Neural progenitor cell (in vitro differentiated cells): ENCODE measurements around the gene SALL1. TPM values are rescaled to one million over a fixed set of nuclear protein-coding genes. Genes with fewer than 3 reads are reported as not detected.
A peak's percentile ranks its signal among the peaks of the same experiment; 100 is the strongest.

Experiments
- DNase-seq: peaks from one replicate; pipeline ENCODE4 v3.0.0-alpha.2; 2016; ENCODE audit warnings: low spot score
- H2AFZ ChIP-seq: fragments of 200-600 bp; sonication (generic); replicated peaks from 2 replicates; pipeline ENCODE4 v1.6.1; 2016; ENCODE audit warnings: antibody characterized with exemption
- H3F3A ChIP-seq: fragments of 200-600 bp; sonication (generic); 2 replicates; pipeline ENCODE4 v1.6.1; 2016; ENCODE audit warnings: antibody characterized with exemption, low read depth
- H3K27ac ChIP-seq: fragments of 200-600 bp; sonication (generic); 2 replicates; pipeline ENCODE4 v1.5.1; 2016; ENCODE audit warnings: mild to moderate bottlenecking
- H3K27me3 ChIP-seq: fragments of 200-600 bp; sonication (generic); 2 replicates; pipeline ENCODE4 v1.6.1; 2016; ENCODE audit warnings: mild to moderate bottlenecking, moderate library complexity
- H3K36me3 ChIP-seq: fragments of 200-600 bp; sonication (generic); 2 replicates; pipeline ENCODE4 v1.5.1; 2016
- H3K4me1 ChIP-seq: fragments of 200-600 bp; sonication (generic); 2 replicates; pipeline ENCODE4 v1.6.1; 2016; ENCODE audit warnings: mixed run types
- H3K4me2 ChIP-seq: fragments of 200-600 bp; sonication (generic); 2 replicates; pipeline ENCODE4 v1.6.1; 2016
- H3K4me3 ChIP-seq: fragments of 200-600 bp; sonication (generic); 2 replicates; pipeline ENCODE4 v1.5.1; 2016
- H3K79me2 ChIP-seq: fragments of 200-600 bp; sonication (generic); 2 replicates; pipeline ENCODE4 v1.6.1; 2016; ENCODE audit warnings: low read depth
- H3K9ac ChIP-seq: fragments of 200-600 bp; sonication (generic); 2 replicates; pipeline ENCODE4 v1.6.1; 2016
- H3K9me3 ChIP-seq: fragments of 200-600 bp; sonication (generic); 2 replicates; pipeline ENCODE4 v1.5.1; 2016; ENCODE audit warnings: low read depth
- H4K20me1 ChIP-seq: fragments of 200-600 bp; sonication (generic); 2 replicates; pipeline ENCODE4 v1.6.1; 2016; ENCODE audit warnings: low read depth
- H3K27ac Mint-ChIP-seq: 3 replicates; pipeline ENCODE4 v1.8.0; 2021; ENCODE audit warnings: mixed read lengths
- H3K27me3 Mint-ChIP-seq: 2 replicates; pipeline ENCODE4 v1.8.0; 2022; ENCODE audit warnings: low read depth, mild to moderate bottlenecking, inconsistent platforms, moderate library complexity, mixed read lengths; ENCODE audit not compliant: insufficient read depth
- H3K36me3 Mint-ChIP-seq: 3 replicates; pipeline ENCODE4 v1.8.0; 2021; ENCODE audit warnings: mixed read lengths
- H3K4me1 Mint-ChIP-seq: 3 replicates; pipeline ENCODE4 v1.8.0; 2021; ENCODE audit warnings: mixed read lengths
- H3K4me3 Mint-ChIP-seq: 3 replicates; pipeline ENCODE4 v1.8.0; 2021; ENCODE audit warnings: mild to moderate bottlenecking, moderate library complexity, mixed read lengths
- H3K9me3 Mint-ChIP-seq: 3 replicates; pipeline ENCODE4 v1.8.0; 2020; ENCODE audit warnings: mixed read lengths
- EZH2 ChIP-seq: fragments of 200-600 bp; sonication (generic); IDR thresholded peaks from 2 replicates; pipeline ENCODE4 v1.6.1; 2017; ENCODE audit warnings: antibody characterized with exemption, mild to moderate bottlenecking, moderate library complexity
- EZH2phosphoT487 ChIP-seq: fragments of 200-600 bp; sonication (generic); IDR thresholded peaks from 2 replicates; pipeline ENCODE4 v1.6.1; 2017; ENCODE audit warnings: antibody characterized with exemption
- total RNA-seq: library from RNA; depleted of rRNA; stranded (reverse); fragments of >200 nt; gene quantifications from 2 replicates; pipeline ENCODE4 v1.2.3, GENCODE V29; 2015; ENCODE audit warnings: low replicate concordance
- TF ChIP-seq, protein P1 (sequence below): fragments of 200-600 bp; sonication (generic); IDR thresholded peaks from 2 replicates; pipeline ENCODE4 v1.5.1; 2017; ENCODE audit warnings: antibody characterized with exemption, mild to moderate bottlenecking

Gene SALL1
- total RNA-seq, 1 donor from 2014 or later = 50.3 TPM

DNA sequence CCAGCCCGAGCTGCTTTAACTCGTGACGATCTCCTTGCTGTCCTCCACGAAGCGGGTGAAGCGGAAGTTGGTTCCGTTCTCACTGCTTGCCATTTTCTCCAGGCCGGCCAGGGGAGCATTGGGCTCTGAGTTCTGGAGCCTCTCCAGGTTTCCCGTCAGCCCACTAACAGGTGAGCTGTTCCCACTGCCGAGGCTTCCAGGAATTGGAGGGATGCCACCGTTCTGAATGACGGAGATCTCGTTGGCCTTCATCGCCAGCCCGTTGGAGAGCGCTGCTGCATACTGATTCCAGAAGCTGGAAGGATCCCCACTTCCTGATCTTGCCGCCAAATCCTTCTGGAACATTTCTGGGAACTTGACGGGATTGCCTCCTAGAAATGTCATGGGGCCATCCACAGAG is 14.0 kb downstream of the SALL1 start:
- TF ChIP-seq, protein P1, sequence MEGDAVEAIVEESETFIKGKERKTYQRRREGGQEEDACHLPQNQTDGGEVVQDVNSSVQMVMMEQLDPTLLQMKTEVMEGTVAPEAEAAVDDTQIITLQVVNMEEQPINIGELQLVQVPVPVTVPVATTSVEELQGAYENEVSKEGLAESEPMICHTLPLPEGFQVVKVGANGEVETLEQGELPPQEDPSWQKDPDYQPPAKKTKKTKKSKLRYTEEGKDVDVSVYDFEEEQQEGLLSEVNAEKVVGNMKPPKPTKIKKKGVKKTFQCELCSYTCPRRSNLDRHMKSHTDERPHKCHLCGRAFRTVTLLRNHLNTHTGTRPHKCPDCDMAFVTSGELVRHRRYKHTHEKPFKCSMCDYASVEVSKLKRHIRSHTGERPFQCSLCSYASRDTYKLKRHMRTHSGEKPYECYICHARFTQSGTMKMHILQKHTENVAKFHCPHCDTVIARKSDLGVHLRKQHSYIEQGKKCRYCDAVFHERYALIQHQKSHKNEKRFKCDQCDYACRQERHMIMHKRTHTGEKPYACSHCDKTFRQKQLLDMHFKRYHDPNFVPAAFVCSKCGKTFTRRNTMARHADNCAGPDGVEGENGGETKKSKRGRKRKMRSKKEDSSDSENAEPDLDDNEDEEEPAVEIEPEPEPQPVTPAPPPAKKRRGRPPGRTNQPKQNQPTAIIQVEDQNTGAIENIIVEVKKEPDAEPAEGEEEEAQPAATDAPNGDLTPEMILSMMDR = no peak
- TF ChIP-seq EZH2phosphoT487 (no peak), EZH2 (no peak)
- no peak overlapping the region for H3K4me2 ChIP-seq
- no peak overlapping the region for H3K27ac ChIP-seq
- no peak overlapping the region for H3K9ac ChIP-seq
- H3K36me3 ChIP-seq = peaks cover 26% of the 10 kb centered on the region
- peaks cover 25% of the 10 kb centered on the region for H3K4me1 ChIP-seq
- H3F3A ChIP-seq = peaks cover 62% of the 10 kb centered on the region
- Mint-ChIP-seq H3K9me3 (peaks cover 12% of the 10 kb centered on the region), H3K27ac (no peak overlapping the region), H3K27me3 (peaks cover 13% of the 10 kb centered on the region), H3K4me3 (no peak overlapping the region), H3K4me1 (peaks cover 38% of the 10 kb centered on the region), H3K36me3 (peaks cover 52% of the 10 kb centered on the region)
- peaks cover 84% of the 10 kb centered on the region for H4K20me1 ChIP-seq
- DNase-seq = no peak
- no peaks in the 10 kb centered on the region for H3K9me3 ChIP-seq
- no peak overlapping the region for H2AFZ ChIP-seq
- peaks cover 72% of the 10 kb centered on the region for H3K79me2 ChIP-seq
- no peak overlapping the region for H3K4me3 ChIP-seq
- H3K27me3 ChIP-seq = no peaks in the 10 kb centered on the region

DNA sequence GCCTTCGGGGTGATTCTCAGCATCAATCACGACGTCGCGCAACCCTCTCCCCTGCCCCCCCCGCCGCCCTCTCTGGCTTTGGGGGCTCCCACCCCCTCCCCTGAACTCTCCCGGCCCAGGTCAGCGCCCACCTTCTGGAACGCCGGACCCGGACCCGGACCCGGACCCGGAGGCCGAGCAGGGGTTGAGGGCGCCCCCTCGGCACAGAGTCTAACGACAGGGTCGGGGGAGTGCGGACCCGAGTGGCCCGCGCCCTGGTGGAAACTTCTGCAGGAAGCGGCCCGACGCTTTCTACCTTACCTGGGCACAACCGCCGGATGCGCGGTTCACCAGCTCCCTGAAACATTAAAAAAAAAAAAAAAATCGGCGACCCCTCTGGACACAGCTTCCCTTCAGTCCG is 16.2 kb downstream of the SALL1 start:
- TF ChIP-seq EZH2 (no peak), EZH2phosphoT487 (no peak)
- TF ChIP-seq, protein P1 = no peak
- Histone ChIP-seq H3K4me2 (peak overlapping the region; percentile 77), H3K9ac (no peak overlapping the region), H4K20me1 (peaks cover 61% of the 10 kb centered on the region), H3K4me1 (peaks cover 19% of the 10 kb centered on the region), H3K27me3 (no peaks in the 10 kb centered on the region), H3K36me3 (peaks cover 26% of the 10 kb centered on the region), H3K79me2 (peaks cover 50% of the 10 kb centered on the region), H3K9me3 (no peaks in the 10 kb centered on the region), H3F3A (peaks cover 66% of the 10 kb centered on the region), H2AFZ (no peak overlapping the region), H3K27ac (no peak overlapping the region), H3K4me3 (no peak overlapping the region)
- Mint-ChIP-seq H3K4me1 (peaks cover 32% of the 10 kb centered on the region), H3K27ac (no peak overlapping the region), H3K9me3 (peaks cover 8% of the 10 kb centered on the region), H3K4me3 (peak overlapping the region; percentile 76), H3K36me3 (peaks cover 36% of the 10 kb centered on the region), H3K27me3 (peaks cover 14% of the 10 kb centered on the region)
- DNase-seq = no peak

DNA sequence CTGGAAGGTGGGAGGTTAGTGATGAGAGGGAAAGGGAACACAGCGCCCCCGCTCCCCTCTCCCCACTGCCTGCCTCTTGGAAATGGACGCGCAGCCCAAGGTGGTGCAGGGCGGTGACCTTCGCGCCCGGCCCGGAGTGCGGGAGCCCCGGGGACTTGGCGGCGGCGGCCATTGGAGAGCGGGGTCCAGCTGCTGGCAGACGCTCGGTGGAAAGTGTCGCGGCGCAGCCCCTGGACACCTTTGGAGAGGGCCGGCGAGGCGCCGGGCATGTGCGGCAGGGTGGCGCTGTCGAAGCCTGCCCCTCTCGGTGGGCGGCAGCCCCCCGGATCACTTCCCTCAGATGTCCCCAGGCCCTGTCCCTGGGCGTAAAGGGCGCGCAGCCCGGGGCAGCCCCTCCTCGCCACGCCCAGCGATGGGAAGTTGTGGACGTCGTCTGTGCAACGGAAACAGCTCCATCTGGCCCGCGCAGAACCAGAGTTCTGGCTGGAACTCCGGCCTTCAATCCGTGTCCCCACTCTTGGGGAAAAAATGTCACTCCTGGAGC is 16.7 kb downstream of the SALL1 start:
- Histone ChIP-seq H3K4me2 (peak overlapping the region; percentile 77), H3K27ac (no peak overlapping the region), H3K9me3 (no peaks in the 10 kb centered on the region), H3K79me2 (peaks cover 44% of the 10 kb centered on the region), H3K9ac (no peak overlapping the region), H3K36me3 (peaks cover 22% of the 10 kb centered on the region), H4K20me1 (peaks cover 56% of the 10 kb centered on the region), H3K4me3 (peak overlapping the region; percentile 30), H3F3A (peaks cover 67% of the 10 kb centered on the region), H3K27me3 (no peaks in the 10 kb centered on the region), H2AFZ (no peak overlapping the region), H3K4me1 (peaks cover 21% of the 10 kb centered on the region)
- no peak for TF ChIP-seq EZH2phosphoT487
- TF ChIP-seq EZH2 = peak; percentile 21
- TF ChIP-seq, protein P1 = peak; percentile 14
- Mint-ChIP-seq H3K4me1 (peaks cover 32% of the 10 kb centered on the region), H3K36me3 (peaks cover 31% of the 10 kb centered on the region), H3K27me3 (peaks cover 14% of the 10 kb centered on the region), H3K27ac (no peak overlapping the region), H3K9me3 (peaks cover 4% of the 10 kb centered on the region), H3K4me3 (peak overlapping the region; percentile 64)
- peak; percentile 59 for DNase-seq
